ENCODE data around the gene GOLPH3. TPM values are rescaled to one million over a fixed set of nuclear protein-coding genes. Genes with fewer than 3 reads are reported as not detected.

Gene GOLPH3
- total RNA-seq, 2 donors from 2014 or later: 118 to 259 TPM

DNA sequence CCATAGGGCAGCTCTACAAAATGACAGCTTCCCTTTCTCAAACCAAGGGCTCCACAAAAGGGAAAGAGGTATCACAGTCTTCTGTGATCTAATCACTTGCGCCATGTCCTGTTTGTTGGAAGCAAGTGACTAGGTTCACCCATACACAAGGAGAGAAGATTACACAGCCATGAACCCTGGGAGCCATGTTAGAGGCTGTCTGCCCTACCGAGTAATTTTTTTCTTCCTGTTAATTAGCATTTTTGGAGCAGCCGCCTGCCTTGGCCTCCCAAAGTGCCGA lies 33.2 kb upstream of the GOLPH3 start:
- no peaks in the 10 kb centered on the region for H3K9me3 ChIP-seq
- no peak overlapping the region for H3K4me3 ChIP-seq
- no peak for DNase-seq (ENCODE audit: low spot score)
- TF ChIP-seq, protein P1, sequence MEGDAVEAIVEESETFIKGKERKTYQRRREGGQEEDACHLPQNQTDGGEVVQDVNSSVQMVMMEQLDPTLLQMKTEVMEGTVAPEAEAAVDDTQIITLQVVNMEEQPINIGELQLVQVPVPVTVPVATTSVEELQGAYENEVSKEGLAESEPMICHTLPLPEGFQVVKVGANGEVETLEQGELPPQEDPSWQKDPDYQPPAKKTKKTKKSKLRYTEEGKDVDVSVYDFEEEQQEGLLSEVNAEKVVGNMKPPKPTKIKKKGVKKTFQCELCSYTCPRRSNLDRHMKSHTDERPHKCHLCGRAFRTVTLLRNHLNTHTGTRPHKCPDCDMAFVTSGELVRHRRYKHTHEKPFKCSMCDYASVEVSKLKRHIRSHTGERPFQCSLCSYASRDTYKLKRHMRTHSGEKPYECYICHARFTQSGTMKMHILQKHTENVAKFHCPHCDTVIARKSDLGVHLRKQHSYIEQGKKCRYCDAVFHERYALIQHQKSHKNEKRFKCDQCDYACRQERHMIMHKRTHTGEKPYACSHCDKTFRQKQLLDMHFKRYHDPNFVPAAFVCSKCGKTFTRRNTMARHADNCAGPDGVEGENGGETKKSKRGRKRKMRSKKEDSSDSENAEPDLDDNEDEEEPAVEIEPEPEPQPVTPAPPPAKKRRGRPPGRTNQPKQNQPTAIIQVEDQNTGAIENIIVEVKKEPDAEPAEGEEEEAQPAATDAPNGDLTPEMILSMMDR (IDR thresholded peaks at IDR 0.05): no peak
- TF ChIP-seq POLR2A (IDR thresholded peaks at IDR 0.05) (no peak), POLR2AphosphoS5 (IDR thresholded peaks at IDR 0.05) (no peak)
- H3K4me1 ChIP-seq (replicated peaks): no peaks in the 10 kb centered on the region
- 99% methylated on average over 4 of the region's 4 CpGs for WGBS
- intact Hi-C loops (cut with DNase I): no loop called here
- H3K36me3 ChIP-seq: no peaks in the 10 kb centered on the region
- H3K27me3 ChIP-seq (replicated peaks; ENCODE audit: insufficient read depth): no peaks in the 10 kb centered on the region
- H3K27ac ChIP-seq: no peak overlapping the region

DNA sequence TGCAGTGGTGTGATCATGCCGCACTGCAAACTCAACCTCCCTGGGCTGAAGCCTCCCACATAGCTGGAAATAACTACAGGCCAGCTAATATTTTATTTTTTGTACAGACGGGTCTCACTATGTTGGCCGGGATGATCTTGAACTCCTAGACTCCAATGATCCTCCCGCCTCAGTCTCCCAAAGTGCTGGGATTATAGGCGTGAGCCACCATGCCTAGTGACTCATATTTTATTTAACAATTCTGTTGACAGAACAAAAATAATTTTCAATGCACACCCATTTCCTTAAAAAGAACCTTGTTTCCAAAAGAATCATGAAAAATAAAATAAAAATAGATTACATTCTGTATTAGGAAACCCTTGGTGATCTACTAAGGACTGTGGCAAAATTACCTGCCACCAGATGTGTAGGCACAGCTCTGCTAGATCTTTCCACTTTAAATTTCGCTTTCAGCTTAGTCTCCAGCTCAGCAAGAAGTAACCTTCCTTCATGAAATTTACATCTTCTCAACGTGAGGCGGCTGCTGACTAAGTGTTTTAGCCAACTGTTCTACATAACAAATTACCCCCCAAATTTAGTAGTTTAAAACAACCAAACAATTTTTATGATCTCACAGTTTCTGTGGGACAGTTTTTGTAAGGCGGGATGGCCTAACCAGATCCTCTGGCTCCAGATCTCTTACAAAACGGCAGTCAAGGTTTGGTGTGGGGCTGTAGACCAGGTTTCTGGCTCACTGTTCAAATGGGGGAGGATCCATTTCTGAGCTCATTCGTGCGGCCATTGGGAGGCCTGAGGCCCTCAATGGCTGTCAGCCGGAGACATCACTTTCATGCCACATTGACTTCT lies 32.6 kb upstream of the GOLPH3 start:
- intact Hi-C loops (cut with DNase I): no loop called here
- Histone ChIP-seq H3K4me1 (replicated peaks) (no peaks in the 10 kb centered on the region), H3K9me3 (no peaks in the 10 kb centered on the region), H3K27me3 (replicated peaks; ENCODE audit: insufficient read depth) (no peaks in the 10 kb centered on the region), H3K36me3 (no peaks in the 10 kb centered on the region), H3K27ac (no peak overlapping the region), H3K4me3 (no peak overlapping the region)
- DNase-seq (ENCODE audit: low spot score): no peak
- WGBS: 91% methylated on average over 13 of the region's 13 CpGs
- TF ChIP-seq POLR2AphosphoS5 (IDR thresholded peaks at IDR 0.05) (no peak), POLR2A (IDR thresholded peaks at IDR 0.05) (no peak)
- TF ChIP-seq, protein P1 (IDR thresholded peaks at IDR 0.05): no peak

DNA sequence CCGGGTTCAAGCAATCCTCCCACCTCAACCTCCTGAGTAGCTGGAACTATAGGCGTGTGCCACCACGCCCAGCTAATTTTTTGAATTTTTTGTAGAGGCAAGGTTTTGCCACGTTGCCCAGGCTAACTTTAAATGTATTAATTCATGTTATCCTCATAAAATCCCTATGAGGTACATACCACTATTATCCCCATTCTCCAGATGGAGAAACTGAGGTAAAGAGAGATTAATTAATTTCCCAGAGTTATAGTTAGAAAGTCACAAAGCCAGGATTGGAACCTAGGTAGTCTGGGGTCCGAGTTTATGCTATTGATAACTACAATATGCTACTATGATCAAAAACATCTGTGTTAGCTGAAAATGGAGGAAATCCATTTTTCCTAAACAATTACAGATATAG lies 31.9 kb upstream of the GOLPH3 start:
- H3K27ac ChIP-seq: no peak overlapping the region
- H3K9me3 ChIP-seq: no peaks in the 10 kb centered on the region
- 79% methylated on average over 5 of the region's 5 CpGs for WGBS
- intact Hi-C loops (cut with DNase I): no loop called here
- no peak for DNase-seq (ENCODE audit: low spot score)
- H3K4me1 ChIP-seq (replicated peaks): no peaks in the 10 kb centered on the region
- no peaks in the 10 kb centered on the region for H3K36me3 ChIP-seq
- TF ChIP-seq, protein P1 (IDR thresholded peaks at IDR 0.05): no peak
- TF ChIP-seq POLR2A (IDR thresholded peaks at IDR 0.05) (no peak), POLR2AphosphoS5 (IDR thresholded peaks at IDR 0.05) (no peak)
- H3K4me3 ChIP-seq: no peak overlapping the region
- no peaks in the 10 kb centered on the region for H3K27me3 ChIP-seq (replicated peaks; ENCODE audit: insufficient read depth)

DNA sequence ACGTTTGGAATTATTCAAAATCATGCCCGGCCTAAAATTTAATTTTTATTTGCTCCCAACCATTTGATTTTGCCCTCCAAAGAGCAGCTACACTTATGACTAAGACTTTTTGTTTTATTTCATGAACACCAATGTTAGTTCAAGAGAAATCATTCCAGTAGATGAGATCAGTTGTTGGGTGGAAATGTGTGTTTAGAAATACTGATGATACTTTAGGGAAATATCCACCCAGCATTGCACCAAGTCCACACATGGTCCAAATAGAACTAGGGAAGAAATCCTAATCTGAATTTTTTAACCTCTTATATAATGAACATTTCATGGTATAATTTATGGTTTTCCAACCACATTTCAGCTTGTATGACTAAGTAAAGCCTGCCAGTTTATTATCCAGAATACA lies 28.3 kb upstream of the GOLPH3 start:
- DNase-seq (ENCODE audit: low spot score): no peak
- no peak for TF ChIP-seq POLR2AphosphoS5 (IDR thresholded peaks at IDR 0.05)
- TF ChIP-seq POLR2A (IDR thresholded peaks at IDR 0.05): no peak
- TF ChIP-seq, protein P1 (IDR thresholded peaks at IDR 0.05): no peak
- WGBS: 90% methylated on average over 2 of the region's 2 CpGs
- intact Hi-C loops (cut with DNase I): no loop called here
- Histone ChIP-seq H3K36me3 (no peaks in the 10 kb centered on the region), H3K27ac (no peak overlapping the region), H3K4me3 (no peak overlapping the region), H3K27me3 (replicated peaks; ENCODE audit: insufficient read depth) (no peaks in the 10 kb centered on the region), H3K4me1 (replicated peaks) (no peaks in the 10 kb centered on the region), H3K9me3 (no peaks in the 10 kb centered on the region)

DNA sequence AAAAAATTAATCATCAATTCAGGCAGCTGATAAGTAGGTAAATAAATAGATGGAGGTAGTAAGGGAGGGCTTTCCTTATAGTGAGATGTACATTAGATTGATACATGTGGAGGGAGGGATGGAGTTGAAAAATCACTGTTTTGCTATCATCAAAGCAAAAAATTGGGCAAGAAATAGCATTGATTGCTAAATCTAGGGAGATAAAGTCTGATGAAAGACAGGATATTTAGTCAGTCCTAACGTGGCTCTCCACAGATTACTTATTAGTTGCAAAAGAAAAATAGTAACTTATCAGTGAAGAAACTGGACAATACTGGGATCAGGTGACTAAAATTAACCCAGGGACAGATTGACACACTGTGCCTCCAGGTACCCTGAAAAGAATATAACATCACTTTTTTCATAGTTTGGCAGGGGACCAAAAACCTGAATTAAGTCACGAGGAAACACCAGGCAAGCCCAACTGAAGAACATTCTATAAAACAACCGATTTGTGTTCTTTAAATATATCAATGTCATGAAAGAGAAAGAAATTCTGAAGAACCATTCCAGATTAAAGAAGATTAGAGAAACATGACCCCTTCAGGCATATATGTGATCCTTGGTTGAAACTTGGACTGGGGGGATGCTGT lies 27.1 kb upstream of the GOLPH3 start:
- Histone ChIP-seq H3K4me3 (no peak overlapping the region), H3K27me3 (replicated peaks; ENCODE audit: insufficient read depth) (no peaks in the 10 kb centered on the region), H3K9me3 (no peaks in the 10 kb centered on the region), H3K4me1 (replicated peaks) (no peaks in the 10 kb centered on the region), H3K27ac (no peak overlapping the region), H3K36me3 (no peaks in the 10 kb centered on the region)
- WGBS: 14% methylated on average over 3 of the region's 3 CpGs
- TF ChIP-seq POLR2A (IDR thresholded peaks at IDR 0.05): no peak
- TF ChIP-seq, protein P1 (IDR thresholded peaks at IDR 0.05): no peak
- no peak for TF ChIP-seq POLR2AphosphoS5 (IDR thresholded peaks at IDR 0.05)
- intact Hi-C loops (cut with DNase I): no loop called here
- DNase-seq (ENCODE audit: low spot score): no peak

Data from prostate gland (tissue), 2 donors.